CD4-positive, alpha-beta T cell treated with Interleukin-17A for 4 hours (primary cell): Measurements from ENCODE around the gene MTCL1.
A peak's percentile ranks its signal among the peaks of the same experiment; 100 is the strongest.

ENCODE experiments used
- DNase-seq: peaks from one replicate; pipeline ENCODE4 v3.0.0-alpha.2; 2020; ENCODE audit warnings: mixed read lengths

MTCL1 gene

GRCh38 chr18:8705238-8705960 is at the start of gene MTCL1:
TSS of gene MTCL1 (plus strand) at chr18:8705556. CDS start at chr18:8705661, 105 bp downstream.
- peak; percentile 57 for DNase-seq

DNA sequence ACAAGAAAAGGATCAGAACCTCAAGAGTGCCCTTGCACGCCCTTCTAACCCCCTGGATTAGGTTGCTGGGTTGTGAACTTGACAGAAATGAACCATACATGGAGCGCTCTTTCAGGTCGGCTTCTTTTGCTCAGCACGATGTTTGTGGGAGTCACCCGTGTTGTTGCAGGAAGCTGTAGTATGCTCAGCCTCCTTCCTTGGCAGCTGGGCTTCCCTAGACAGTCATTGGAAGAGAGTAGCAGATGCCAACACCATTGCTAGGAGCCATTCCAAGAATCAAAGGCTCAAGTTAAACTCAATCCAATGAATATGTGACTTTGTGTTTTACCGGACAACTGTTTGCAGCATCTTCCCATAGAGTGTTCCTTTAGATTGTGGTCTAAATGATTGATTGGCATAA is 49.1 kb upstream of the MTCL1 start:
- DNase-seq, result no peak

DNA sequence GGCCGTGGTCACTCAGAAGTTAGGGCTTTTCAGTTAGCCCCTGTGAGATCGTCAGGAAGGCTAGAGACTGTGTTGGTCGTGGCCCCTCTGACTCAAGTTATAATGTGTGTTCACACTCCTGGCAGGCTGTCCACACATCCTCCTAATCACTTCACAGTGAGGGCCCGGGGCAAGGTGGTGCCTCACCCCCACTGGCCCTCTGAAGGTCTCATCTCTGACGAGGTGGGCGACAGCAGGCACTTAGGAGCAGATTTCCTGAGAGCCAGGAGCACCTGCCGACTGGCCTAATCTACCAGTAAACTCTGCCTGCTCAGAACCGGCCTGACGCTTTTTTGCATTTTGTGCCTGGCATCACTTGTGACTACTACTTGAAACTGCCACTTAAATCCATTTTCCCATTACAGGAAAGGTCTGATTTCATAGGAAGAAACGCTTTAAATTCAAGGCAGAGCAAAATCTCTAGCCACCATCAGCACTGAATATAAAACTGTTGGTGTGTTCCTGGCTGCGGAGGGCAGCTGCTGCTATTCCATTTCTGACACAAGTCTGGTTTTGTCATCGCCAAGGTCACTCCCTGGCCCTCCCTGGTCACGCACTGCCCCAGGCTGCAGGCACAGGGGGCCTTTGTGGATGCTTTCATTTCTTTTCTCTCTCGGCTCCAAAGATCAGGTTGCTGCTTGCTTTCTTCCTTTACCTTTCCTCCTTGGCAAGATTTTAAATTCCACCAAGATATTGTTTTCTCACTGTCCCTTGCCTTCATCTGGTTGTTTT is 48.1 kb upstream of the MTCL1 start:
- DNase-seq, result no peak

DNA sequence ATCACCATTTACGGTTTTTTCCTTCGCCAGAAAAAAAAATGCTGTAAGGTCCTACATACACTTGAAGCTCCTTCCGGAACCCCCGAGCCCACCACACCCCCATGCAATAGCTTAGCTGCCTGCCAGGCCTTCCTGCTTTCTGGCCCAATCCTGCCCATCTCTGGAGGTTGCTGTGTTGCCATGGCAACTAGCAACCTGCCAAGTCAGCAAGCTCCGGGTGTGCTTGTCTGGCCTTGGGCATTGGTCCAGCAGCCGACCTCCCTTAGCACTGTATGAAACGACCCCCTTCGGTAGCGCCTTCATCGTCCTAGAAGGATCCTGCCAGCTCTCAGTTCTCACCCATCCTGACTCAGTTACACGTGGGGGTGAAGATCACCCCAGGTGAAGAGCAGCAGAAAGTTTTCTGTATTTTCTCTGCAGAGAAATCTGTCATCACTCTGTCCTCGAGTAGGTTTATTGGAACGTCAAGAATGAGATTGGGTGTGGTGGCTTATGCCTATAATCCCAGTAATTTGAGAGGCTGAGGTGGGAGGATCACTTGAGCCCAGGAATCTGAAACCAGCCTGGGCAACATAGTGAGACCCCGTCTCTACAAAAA is 47.4 kb upstream of the MTCL1 start:
- DNase-seq, result no peak

DNA sequence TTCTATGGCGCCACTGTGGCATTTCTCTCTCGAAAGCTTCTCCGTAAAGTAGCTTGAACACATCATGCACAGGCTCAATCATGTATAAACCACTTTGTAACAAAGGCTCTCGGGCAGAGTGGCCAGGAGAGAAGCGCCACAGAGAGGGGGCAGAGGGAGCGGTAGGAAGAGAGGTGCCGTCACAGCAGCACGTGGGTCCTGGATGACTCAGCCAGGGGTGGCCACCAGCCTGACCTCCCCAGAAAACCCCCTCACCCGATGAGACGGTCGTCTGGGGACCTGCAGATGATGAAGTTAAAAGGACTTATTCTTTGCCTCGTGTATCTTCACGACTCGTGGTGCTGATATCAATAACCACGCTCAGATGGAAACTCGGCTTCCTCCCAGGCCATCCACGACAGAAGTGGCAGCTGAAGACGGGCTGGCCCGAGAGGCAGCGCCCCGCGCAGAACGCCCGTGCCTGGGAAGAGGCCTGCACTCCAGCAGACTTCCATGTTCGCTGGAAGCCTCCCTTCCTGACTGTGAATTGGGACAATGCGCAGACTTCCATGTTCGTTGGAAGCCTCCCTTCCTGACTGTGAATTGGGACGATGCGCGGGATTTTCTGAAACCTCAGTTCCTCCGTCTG is 46.4 kb upstream of the MTCL1 start:
- DNase-seq, result no peak

- no peak for DNase-seq
Observed at GRCh38 chr18:8659609-8660242, 45.6 kb upstream of the MTCL1 start.

GRCh38 chr18:8660316-8660715 is 45.0 kb upstream of the MTCL1 start:
- DNase-seq, result no peak

DNA sequence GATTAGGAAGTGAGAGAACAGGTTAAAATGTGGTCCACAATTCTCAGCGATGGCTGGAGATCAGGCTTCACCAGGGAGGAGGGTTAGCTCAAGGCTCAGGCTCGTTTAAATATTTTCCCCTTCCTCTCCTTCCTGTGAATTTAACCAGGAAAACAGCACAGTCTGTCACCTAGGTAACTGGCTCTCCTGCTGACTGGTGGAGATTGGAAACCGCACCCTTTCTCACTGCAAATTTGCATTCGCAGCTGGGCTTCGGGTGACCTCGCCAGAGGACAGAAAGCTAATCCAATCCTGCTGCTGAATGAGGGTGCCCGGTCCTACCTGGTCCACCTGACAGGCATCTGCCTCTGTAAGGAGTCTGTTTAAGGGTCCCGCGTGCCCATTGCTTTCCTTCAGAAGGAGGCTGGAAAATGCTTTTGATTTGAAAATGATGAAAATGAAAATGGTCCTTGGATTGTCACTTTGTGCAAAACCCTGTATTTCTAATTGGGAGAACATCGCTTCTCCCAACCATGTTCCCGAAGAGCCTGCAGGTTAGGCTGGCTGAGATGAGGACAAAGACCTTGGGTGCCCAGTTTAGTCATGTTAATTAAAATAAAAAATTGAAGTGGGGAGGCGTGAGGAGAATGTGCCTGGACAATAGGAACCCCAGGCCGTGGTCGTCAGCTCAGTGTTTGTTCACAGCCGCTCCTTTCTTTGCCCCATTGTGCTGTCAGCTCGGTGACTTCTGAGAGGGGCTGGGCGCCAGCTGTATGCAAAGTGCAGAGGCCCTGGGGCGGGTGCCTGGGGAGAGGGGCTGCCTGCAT is 43.4 kb upstream of the MTCL1 start:
- no peak for DNase-seq

GRCh38 chr18:8662560-8663255 is 42.6 kb upstream of the MTCL1 start:
- DNase-seq, result no peak

DNA sequence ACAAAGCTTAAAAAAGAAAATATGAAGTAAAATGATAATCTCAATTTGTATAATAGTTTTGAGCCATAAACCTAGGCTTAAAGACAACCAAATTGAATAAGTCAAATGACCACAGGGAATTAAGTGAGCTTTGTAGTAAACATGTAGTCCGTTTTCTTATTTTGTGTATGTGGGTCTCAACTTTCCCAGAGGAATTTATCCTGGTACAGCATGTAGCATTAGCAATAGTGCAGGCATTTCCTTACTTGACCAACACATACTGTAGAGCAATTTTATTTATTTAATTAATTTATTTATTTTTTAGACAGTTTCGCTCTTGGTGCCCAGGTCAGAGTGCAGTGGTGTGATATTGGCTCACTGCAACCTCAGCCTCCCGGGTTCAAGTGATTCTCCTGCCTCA is 37.5 kb upstream of the MTCL1 start:
- no peak for DNase-seq

DNA sequence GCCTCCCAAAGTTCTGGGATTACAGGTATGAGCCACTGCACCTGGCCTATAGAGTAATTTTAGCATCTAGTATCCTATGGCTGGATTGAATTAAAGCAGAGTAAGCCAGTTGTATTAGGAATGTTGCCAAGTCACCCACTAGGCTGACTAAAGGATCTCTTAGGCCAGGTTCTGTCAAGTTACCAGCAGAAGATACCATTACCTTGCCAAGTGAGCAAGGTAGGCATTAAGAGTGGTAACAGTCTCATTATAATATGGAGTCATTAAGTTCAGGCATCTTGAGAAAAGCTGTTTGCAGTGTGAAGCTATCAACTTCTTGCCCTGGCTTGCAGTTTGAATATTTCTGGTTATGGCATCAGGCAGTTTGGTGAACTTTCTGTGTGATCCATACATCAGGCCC is 37.0 kb upstream of the MTCL1 start:
- DNase-seq, result no peak

DNA sequence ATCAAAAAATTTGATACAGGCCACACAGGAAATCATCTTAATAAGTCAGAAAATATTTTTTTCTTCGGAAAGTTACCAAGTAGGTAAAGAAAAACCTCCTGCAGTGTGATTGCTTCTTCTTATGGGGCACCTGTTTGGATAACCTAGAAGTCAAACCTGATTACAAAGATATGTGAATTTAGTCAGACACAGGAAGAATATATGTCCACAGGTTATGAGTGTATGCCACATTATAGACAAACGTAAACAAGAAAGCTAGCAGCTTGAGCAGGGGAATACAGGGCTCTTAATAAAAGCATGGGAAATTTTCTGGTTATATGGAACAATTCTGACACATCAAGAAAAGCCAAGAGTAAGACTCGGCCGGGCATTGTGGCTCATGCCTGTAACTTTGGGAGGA is 35.8 kb upstream of the MTCL1 start:
- no peak for DNase-seq

- no peak for DNase-seq
Observed at GRCh38 chr18:8673256-8674209, 31.8 kb upstream of the MTCL1 start.

DNA sequence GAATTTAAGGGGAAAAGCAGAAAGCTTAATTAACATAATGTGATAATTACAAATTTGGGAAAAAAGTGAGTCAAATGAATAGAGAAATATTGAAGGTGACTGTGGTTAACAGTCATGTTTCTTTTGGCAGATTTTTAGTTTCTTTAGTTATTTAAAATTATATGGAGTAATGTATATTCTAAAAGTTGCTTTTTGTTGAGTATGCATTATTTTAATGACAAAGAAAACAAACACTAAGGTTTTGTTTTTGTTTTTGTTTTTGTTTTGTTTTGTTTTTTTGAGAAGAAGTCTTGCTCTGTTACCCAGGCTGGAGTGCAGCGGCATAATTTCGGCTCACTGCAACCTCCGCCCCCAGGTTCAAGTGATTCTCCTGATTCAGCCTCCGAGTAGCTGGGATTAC is 30.3 kb upstream of the MTCL1 start:
- no peak for DNase-seq

DNA sequence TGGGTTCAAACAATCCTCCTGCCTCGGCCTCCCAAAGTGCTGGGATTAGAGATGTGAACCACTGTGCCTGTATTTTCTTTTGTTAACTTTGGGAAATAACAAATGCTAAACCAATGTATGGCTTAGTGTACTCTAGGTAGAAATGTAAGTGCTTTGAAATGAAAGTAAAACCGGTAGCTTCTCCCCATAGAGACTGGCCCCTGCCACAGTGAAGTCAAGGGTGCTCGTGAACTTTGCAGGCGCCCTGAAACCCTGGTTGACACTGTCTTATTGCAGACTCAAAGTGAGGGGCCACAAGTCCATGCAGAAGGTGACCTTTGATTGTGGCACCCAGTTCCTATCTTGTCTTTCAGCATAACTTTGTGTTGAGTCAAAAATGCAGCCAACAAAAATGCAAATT is 24.2 kb upstream of the MTCL1 start:
- DNase-seq, result no peak

GRCh38 chr18:8684577-8684976 is 20.8 kb upstream of the MTCL1 start:
- no peak for DNase-seq

- no peak for DNase-seq
Observed at GRCh38 chr18:8685141-8685913, 20.0 kb upstream of the MTCL1 start.

DNA sequence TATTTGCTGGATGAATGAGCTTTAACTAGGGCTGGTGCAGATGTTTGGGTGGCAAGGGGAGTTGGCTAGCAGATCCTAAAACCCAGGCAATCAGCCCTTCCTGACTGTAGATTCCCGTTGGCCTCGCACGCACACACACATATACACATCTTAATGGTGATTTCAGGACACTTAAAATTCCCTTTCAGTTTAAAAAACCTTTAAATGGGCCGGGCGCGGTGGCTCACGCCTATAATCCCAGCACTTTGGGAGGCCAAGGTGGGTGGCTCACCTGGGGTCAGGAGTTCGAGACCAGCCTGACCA is 19.5 kb upstream of the MTCL1 start:
- DNase-seq, result no peak

DNA sequence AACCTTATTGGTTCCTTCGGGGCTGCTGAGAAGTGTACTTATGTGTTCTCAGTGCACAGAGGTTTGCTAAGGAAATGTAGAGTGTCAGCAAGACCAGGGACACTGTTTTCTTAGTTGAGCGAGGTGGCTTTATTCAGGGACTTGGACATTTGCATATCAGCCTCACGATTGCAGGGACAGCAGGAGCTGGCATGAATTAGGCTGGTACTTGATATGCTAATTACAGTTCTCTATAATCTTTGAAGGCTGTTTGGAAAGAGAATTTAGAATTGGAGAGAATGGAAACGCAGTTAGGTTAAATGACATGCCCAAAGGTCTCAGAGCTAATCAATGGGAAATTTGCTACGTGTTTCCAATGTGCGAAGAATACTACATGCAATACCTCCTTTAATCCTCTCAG is 18.7 kb upstream of the MTCL1 start:
- DNase-seq, result no peak
